Measurements from ENCODE around the gene EHMT1. TPM values are rescaled to one million over a fixed set of nuclear protein-coding genes. Genes with fewer than 3 reads are reported as not detected.

The EHMT1 gene
- total RNA-seq, 1 experiment from 2014 or later, result 35.9 TPM

DNA sequence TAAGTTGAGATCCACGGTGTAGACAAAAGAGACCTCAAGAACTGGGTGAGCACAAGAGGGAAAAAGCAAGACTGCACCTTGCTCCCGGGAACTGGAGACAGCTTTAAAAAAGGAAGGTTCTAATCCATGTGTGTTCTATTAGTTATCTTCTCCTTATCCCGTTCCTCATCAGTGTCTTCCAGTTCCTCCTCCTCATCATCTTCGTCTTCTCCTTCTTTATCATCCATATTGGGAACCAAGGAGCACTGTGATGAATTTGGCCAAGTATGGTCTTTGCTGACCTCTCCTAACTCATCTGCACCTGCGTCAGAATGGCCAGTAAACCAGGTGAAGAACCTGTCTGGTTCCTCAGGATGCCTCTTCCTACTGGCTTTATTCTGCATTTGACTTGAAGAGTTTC, 22.1 kb downstream of the EHMT1 start:
- Histone ChIP-seq H3K79me2 (ENCODE audit: low read length) (peaks cover 94% of the 10 kb centered on the region), H2AFZ (ENCODE audit: low read length) (no peak overlapping the region), H3K9me3 (ENCODE audit: low read length) (no peaks in the 10 kb centered on the region), H3K9me2 (replicated peaks; ENCODE audit: insufficient read depth, low read length) (no peaks in the 10 kb centered on the region), H3K9ac (ENCODE audit: low read length) (no peak overlapping the region), H3K27ac (ENCODE audit: low read length) (no peak overlapping the region), H3K4me2 (ENCODE audit: low read depth, low read length, poor library complexity, severe bottlenecking) (no peak overlapping the region), H3K4me3 (ENCODE audit: low read length) (no peak overlapping the region), H3K36me3 (ENCODE audit: insufficient read depth, low read length) (no peaks in the 10 kb centered on the region), H3K27me3 (ENCODE audit: low read length) (no peaks in the 10 kb centered on the region), H4K20me1 (ENCODE audit: insufficient read depth, low read depth, low read length) (no peaks in the 10 kb centered on the region), H3K4me1 (ENCODE audit: low read length) (peaks cover 17% of the 10 kb centered on the region)
- DNase-seq, result no peak

DNA sequence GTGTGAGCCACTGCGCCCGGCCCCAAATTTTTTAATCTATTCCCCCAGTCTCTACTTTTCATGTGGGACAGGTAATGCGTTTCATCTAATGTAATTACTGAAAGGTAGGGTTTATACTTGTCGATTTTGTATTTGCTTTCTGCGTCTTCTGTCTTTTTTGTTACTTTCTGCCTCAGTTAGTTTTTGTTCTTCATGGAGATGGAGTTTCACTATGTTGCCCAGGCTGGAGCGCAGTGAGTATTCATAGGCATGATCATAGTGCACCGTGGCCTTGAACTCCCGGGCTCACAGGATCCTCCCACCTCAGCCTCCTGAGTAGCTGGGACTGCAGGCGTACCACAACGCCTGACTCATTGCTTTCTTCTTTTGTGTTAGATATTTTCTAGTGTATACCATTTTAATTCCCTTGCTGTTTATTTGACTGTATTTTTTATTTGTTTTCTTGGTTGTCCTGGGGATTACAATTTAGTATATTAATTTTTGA, 23.4 kb downstream of the EHMT1 start:
- Histone ChIP-seq H3K36me3 (ENCODE audit: insufficient read depth, low read length) (no peaks in the 10 kb centered on the region; the same call in 1 of the 2 replicates), H3K79me2 (ENCODE audit: low read length) (peaks cover 98% of the 10 kb centered on the region), H4K20me1 (ENCODE audit: insufficient read depth, low read depth, low read length) (0 out of 2 replicates have a peak, but pooled peaks cover 3% of the 10 kb centered on the region), H3K9ac (ENCODE audit: low read length) (no peak overlapping the region), H3K9me3 (ENCODE audit: low read length) (no peaks in the 10 kb centered on the region), H3K4me1 (ENCODE audit: low read length) (peaks cover 17% of the 10 kb centered on the region), H3K9me2 (replicated peaks; ENCODE audit: insufficient read depth, low read length) (no peaks in the 10 kb centered on the region), H2AFZ (ENCODE audit: low read length) (no peak overlapping the region), H3K4me3 (ENCODE audit: low read length) (no peak overlapping the region), H3K27ac (ENCODE audit: low read length) (no peak overlapping the region), H3K27me3 (ENCODE audit: low read length) (no peaks in the 10 kb centered on the region), H3K4me2 (ENCODE audit: low read depth, low read length, poor library complexity, severe bottlenecking) (no peak overlapping the region)
- no peak for DNase-seq

DNA sequence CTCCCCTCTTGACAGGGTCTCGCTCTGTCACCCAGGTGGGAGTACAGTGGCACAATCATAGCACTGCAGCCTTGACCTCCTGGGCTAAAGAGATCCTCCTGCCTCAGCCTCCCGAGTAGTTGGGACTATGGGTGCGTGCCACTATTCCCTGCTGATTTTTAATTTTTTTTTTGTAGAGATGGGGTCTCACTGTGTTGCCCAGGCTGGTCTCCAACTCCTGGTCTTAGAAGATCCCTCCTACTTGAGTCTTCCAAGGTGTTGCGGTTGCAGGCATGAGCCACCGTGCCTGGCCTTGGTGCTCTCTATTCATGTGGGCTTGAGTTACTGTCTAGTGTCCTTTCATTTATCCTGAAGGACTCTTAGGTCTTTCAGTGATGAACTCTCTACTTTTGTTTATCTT, 24.1 kb downstream of the EHMT1 start:
- no peak overlapping the region for H2AFZ ChIP-seq (ENCODE audit: low read length)
- peaks cover 17% of the 10 kb centered on the region for H3K4me1 ChIP-seq (ENCODE audit: low read length)
- H3K79me2 ChIP-seq (ENCODE audit: low read length), result peaks cover 97% of the 10 kb centered on the region
- no peak overlapping the region for H3K4me2 ChIP-seq (ENCODE audit: low read depth, low read length, poor library complexity, severe bottlenecking)
- H3K9me3 ChIP-seq (ENCODE audit: low read length), result no peaks in the 10 kb centered on the region
- H3K9me2 ChIP-seq (replicated peaks; ENCODE audit: insufficient read depth, low read length), result no peaks in the 10 kb centered on the region
- no peak for DNase-seq
- no peak overlapping the region for H3K4me3 ChIP-seq (ENCODE audit: low read length)
- no peaks in the 10 kb centered on the region for H3K27me3 ChIP-seq (ENCODE audit: low read length)
- H4K20me1 ChIP-seq (ENCODE audit: insufficient read depth, low read depth, low read length), result 0 out of 2 replicates have a peak, but pooled peaks cover 4% of the 10 kb centered on the region
- no peak overlapping the region for H3K27ac ChIP-seq (ENCODE audit: low read length)
- H3K36me3 ChIP-seq (ENCODE audit: insufficient read depth, low read length), result peaks cover 3% of the 10 kb centered on the region; the same call in 1 of the 2 replicates
- no peak overlapping the region for H3K9ac ChIP-seq (ENCODE audit: low read length)

DNA sequence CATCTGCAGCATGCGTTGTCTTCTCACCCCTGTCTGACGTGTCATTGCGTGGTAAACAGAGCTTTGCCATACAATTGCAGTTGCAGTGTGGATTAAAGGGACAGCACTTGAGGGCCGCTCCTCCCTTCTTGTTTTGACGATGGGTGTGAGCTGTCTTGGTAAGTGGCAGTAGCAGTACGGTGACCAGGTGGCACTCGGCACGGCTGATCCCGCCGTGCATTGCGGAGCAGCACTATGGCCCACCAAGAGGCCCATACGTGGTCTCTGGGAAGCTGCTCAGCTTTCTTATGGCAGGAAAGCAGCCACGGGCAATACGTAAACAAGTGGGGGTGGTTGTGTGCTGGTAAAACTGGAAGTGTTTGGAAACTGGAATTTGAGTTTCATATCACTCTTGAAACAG, 25.1 kb downstream of the EHMT1 start:
- Histone ChIP-seq H3K4me2 (ENCODE audit: low read depth, low read length, poor library complexity, severe bottlenecking) (no peak overlapping the region), H3K9me2 (replicated peaks; ENCODE audit: insufficient read depth, low read length) (no peaks in the 10 kb centered on the region), H3K36me3 (ENCODE audit: insufficient read depth, low read length) (peaks cover 8% of the 10 kb centered on the region), H3K9ac (ENCODE audit: low read length) (no peak overlapping the region), H3K4me1 (ENCODE audit: low read length) (peaks cover 8% of the 10 kb centered on the region), H3K27me3 (ENCODE audit: low read length) (no peaks in the 10 kb centered on the region), H3K9me3 (ENCODE audit: low read length) (no peaks in the 10 kb centered on the region), H2AFZ (ENCODE audit: low read length) (no peak overlapping the region), H3K4me3 (ENCODE audit: low read length) (no peak overlapping the region), H4K20me1 (ENCODE audit: insufficient read depth, low read depth, low read length) (0 out of 2 replicates have a peak, but pooled peaks cover 4% of the 10 kb centered on the region), H3K79me2 (ENCODE audit: low read length) (peaks cover 97% of the 10 kb centered on the region), H3K27ac (ENCODE audit: low read length) (no peak overlapping the region)
- DNase-seq, result no peak

DNA sequence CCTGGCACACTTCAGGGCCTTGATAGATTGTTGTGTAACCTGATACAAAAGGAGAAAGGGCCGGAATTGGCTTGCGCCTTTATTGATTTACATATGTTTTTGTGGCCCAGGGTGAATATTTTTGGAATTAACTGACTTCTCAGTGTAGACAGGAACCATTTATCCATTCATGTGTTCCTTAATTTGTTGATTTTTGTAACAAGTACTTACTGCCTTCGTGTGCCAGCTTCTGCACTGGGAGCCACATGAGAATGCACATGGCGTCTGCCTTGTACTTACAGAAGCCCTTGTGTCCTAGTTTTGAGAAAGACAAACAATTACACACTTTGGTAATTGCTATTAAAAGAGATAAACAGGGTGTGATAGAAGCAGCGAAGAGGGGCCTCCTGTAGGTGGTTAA, 26.4 kb downstream of the EHMT1 start:
- Histone ChIP-seq H2AFZ (ENCODE audit: low read length) (no peak overlapping the region), H4K20me1 (ENCODE audit: insufficient read depth, low read depth, low read length) (0 out of 2 replicates have a peak, but pooled peaks cover 4% of the 10 kb centered on the region), H3K36me3 (ENCODE audit: insufficient read depth, low read length) (peaks cover 12% of the 10 kb centered on the region), H3K4me3 (ENCODE audit: low read length) (no peak overlapping the region), H3K4me1 (ENCODE audit: low read length) (peaks cover 10% of the 10 kb centered on the region), H3K9me2 (replicated peaks; ENCODE audit: insufficient read depth, low read length) (no peaks in the 10 kb centered on the region), H3K9me3 (ENCODE audit: low read length) (no peaks in the 10 kb centered on the region), H3K4me2 (ENCODE audit: low read depth, low read length, poor library complexity, severe bottlenecking) (no peak overlapping the region), H3K79me2 (ENCODE audit: low read length) (peaks cover 97% of the 10 kb centered on the region), H3K27me3 (ENCODE audit: low read length) (no peaks in the 10 kb centered on the region), H3K9ac (ENCODE audit: low read length) (no peak overlapping the region), H3K27ac (ENCODE audit: low read length) (no peak overlapping the region)
- DNase-seq, result no peak

DNA sequence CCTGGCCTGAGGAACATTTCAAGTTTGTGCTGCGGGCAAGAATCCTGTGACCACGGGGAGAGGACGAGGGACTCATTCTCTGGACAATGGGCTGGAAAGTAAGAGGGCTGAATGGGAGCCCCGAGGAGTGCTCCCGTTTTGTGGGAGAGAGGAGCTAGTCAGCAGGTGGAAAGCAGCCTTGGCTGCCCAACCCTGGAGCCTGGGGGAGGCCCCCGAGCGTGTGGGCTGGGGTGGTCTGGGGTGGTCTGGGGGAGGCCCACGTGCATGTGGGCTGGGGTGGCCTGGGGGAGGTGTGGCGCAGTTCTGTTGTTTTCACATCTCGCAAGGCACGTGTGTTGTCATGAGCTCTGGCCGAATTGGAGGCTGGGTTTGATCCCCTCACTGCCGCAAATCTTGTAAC, 27.5 kb downstream of the EHMT1 start:
- Histone ChIP-seq H3K4me1 (ENCODE audit: low read length) (peaks cover 21% of the 10 kb centered on the region), H3K9ac (ENCODE audit: low read length) (no peak overlapping the region), H3K9me2 (replicated peaks; ENCODE audit: insufficient read depth, low read length) (no peaks in the 10 kb centered on the region), H3K27ac (ENCODE audit: low read length) (no peak overlapping the region), H3K36me3 (ENCODE audit: insufficient read depth, low read length) (peaks cover 16% of the 10 kb centered on the region), H3K4me2 (ENCODE audit: low read depth, low read length, poor library complexity, severe bottlenecking) (no peak overlapping the region), H3K4me3 (ENCODE audit: low read length) (no peak overlapping the region), H2AFZ (ENCODE audit: low read length) (no peak overlapping the region), H3K27me3 (ENCODE audit: low read length) (no peaks in the 10 kb centered on the region), H3K79me2 (ENCODE audit: low read length) (peaks cover 97% of the 10 kb centered on the region), H3K9me3 (ENCODE audit: low read length) (no peaks in the 10 kb centered on the region), H4K20me1 (ENCODE audit: insufficient read depth, low read depth, low read length) (0 out of 2 replicates have a peak, but pooled peaks cover 4% of the 10 kb centered on the region)
- DNase-seq, result no peak

DNA sequence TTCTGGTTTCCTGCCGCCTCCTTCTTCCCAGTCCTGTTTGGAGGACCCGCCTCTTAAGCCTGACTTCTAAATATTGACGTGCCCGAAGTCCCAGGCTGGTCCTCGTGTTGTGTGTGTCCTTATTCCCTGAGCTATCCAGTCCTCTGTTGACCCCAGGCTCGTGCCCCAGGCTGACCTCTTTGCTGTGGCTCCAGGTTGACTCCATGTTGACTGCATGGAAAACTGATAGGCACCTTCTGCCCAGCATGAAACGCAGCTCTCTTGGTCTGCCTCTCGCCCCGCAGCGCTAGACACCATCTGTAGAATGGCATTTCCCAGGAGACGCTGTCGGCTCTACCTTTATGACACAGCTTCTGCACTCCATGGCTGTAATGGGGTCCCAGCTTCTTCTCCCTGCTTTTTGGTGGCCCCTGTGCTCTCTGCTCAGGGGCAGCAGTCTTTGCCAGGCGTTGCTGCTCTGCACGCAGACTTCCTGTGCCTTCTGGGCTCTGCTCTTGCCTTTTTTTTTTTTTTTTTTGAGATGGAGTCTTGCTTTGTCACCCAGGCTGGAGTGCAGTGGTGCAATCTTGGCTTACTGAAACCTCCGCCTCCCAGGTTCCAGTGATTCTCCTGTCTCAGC, 28.4 kb downstream of the EHMT1 start:
- Histone ChIP-seq H3K36me3 (ENCODE audit: insufficient read depth, low read length) (peaks cover 16% of the 10 kb centered on the region), H3K9me2 (replicated peaks; ENCODE audit: insufficient read depth, low read length) (no peaks in the 10 kb centered on the region), H3K27ac (ENCODE audit: low read length) (no peak overlapping the region), H3K4me2 (ENCODE audit: low read depth, low read length, poor library complexity, severe bottlenecking) (no peak overlapping the region), H4K20me1 (ENCODE audit: insufficient read depth, low read depth, low read length) (0 out of 2 replicates have a peak, but pooled peaks cover 4% of the 10 kb centered on the region), H3K79me2 (ENCODE audit: low read length) (peaks cover 97% of the 10 kb centered on the region), H3K4me1 (ENCODE audit: low read length) (peaks cover 21% of the 10 kb centered on the region), H2AFZ (ENCODE audit: low read length) (no peak overlapping the region), H3K27me3 (ENCODE audit: low read length) (no peaks in the 10 kb centered on the region), H3K4me3 (ENCODE audit: low read length) (no peak overlapping the region), H3K9ac (ENCODE audit: low read length) (no peak overlapping the region), H3K9me3 (ENCODE audit: low read length) (no peaks in the 10 kb centered on the region)
- DNase-seq, result no peak

DNA sequence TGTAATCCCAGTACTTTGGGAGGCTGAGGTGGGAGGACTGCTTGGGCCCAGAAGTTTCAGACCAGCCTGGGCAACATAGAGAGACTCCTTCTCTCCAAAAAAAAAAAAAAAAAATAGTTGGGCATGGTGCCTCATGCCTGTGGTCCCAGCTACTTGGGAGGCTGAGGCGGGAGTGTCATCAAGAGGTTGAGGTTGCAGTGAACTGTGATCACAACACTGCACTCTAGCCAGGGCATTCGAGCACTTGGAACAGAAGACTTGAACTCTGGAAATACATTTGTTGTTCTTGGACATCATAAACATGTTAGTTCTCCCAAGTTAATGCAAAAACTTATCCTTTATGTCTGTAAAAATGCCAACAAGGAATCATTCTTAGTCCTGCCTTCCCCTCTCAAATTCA, 29.6 kb downstream of the EHMT1 start:
- Histone ChIP-seq H3K9me3 (ENCODE audit: low read length) (no peaks in the 10 kb centered on the region), H2AFZ (ENCODE audit: low read length) (no peak overlapping the region), H3K4me2 (ENCODE audit: low read depth, low read length, poor library complexity, severe bottlenecking) (no peak overlapping the region), H3K4me3 (ENCODE audit: low read length) (no peak overlapping the region), H3K9ac (ENCODE audit: low read length) (no peak overlapping the region), H3K27ac (ENCODE audit: low read length) (no peak overlapping the region), H4K20me1 (ENCODE audit: insufficient read depth, low read depth, low read length) (0 out of 2 replicates have a peak, but pooled peaks cover 4% of the 10 kb centered on the region), H3K79me2 (ENCODE audit: low read length) (peaks cover 97% of the 10 kb centered on the region), H3K36me3 (ENCODE audit: insufficient read depth, low read length) (peaks cover 16% of the 10 kb centered on the region), H3K4me1 (ENCODE audit: low read length) (peaks cover 21% of the 10 kb centered on the region), H3K27me3 (ENCODE audit: low read length) (no peaks in the 10 kb centered on the region), H3K9me2 (replicated peaks; ENCODE audit: insufficient read depth, low read length) (no peaks in the 10 kb centered on the region)
- DNase-seq, result no peak

Data from Karpas-422 (cell line).